Karpas-422 (cell line): ENCODE data around the gene RHOBTB1. TPM values are rescaled to one million over a fixed set of nuclear protein-coding genes. Genes with fewer than 3 reads are reported as not detected.

Experiments used
- DNase-seq: peaks from one replicate; pipeline ENCODE4 v3.0.0-alpha.2; 2015
- H2AFZ ChIP-seq: fragments of 200-600 bp; sonication (generic); 2 replicates; pipeline ENCODE4 v1.6.1; 2014; ENCODE audit warnings: antibody characterized with exemption, low read length, mixed read lengths
- H3K27ac ChIP-seq: fragments of 200-600 bp; sonication (generic); 2 replicates; pipeline ENCODE4 v1.5.1; 2014; ENCODE audit warnings: mild to moderate bottlenecking, low read length, moderate library complexity
- H3K27me3 ChIP-seq: fragments of 200-600 bp; sonication (generic); 2 replicates; pipeline ENCODE4 v1.6.1; 2014; ENCODE audit warnings: low read length, mixed read lengths
- H3K36me3 ChIP-seq: fragments of 200-600 bp; sonication (generic); 2 replicates; pipeline ENCODE4 v1.6.1; 2014; ENCODE audit warnings: low read length, mixed read lengths; ENCODE audit not compliant: insufficient read depth
- H3K4me1 ChIP-seq: fragments of 200-600 bp; sonication (generic); 2 replicates; pipeline ENCODE4 v1.6.1; 2014; ENCODE audit warnings: mild to moderate bottlenecking, low read length, mixed read lengths
- H3K4me2 ChIP-seq: fragments of 200-600 bp; sonication (generic); 2 replicates; pipeline ENCODE4 v1.6.1; 2014; ENCODE audit warnings: low read length, low read depth, mild to moderate bottlenecking; ENCODE audit not compliant: poor library complexity, severe bottlenecking
- H3K4me3 ChIP-seq: fragments of 200-600 bp; sonication (generic); 2 replicates; pipeline ENCODE4 v1.5.1; 2014; ENCODE audit warnings: mild to moderate bottlenecking, antibody characterized with exemption, low read length, mixed read lengths
- H3K79me2 ChIP-seq: fragments of 200-600 bp; sonication (generic); 2 replicates; pipeline ENCODE4 v1.6.1; 2014; ENCODE audit warnings: mild to moderate bottlenecking, low read length, mixed read lengths
- H3K9ac ChIP-seq: fragments of 200-600 bp; sonication (generic); 2 replicates; pipeline ENCODE4 v1.6.0; 2014; ENCODE audit warnings: low read length
- H3K9me2 ChIP-seq: fragments of 200-600 bp; sonication (generic), shearing (Covaris generic); replicated peaks from 2 replicates; pipeline ENCODE4 v1.6.0; 2014; ENCODE audit warnings: mild to moderate bottlenecking, low read length, moderate library complexity; ENCODE audit not compliant: insufficient read depth
- H3K9me3 ChIP-seq: fragments of 300-700, 200-600 bp; sonication (generic); 2 replicates; pipeline ENCODE4 v1.6.1; 2014; ENCODE audit warnings: low read length, mixed read lengths
- H4K20me1 ChIP-seq: fragments of 200-600 bp; sonication (generic); 2 replicates; pipeline ENCODE4 v1.6.1; 2014; ENCODE audit warnings: mild to moderate bottlenecking, antibody characterized with exemption, low read length, low read depth; ENCODE audit not compliant: insufficient read depth
- total RNA-seq: library from RNA; depleted of rRNA; stranded (reverse); fragments of >200 nt; shearing (Covaris generic); gene quantifications from 2 replicates; pipeline ENCODE4 v1.2.3, GENCODE V29; 2014; ENCODE audit warnings: low replicate concordance

RHOBTB1 gene
- total RNA-seq, 1 experiment from 2014 or later, result not detected

DNA sequence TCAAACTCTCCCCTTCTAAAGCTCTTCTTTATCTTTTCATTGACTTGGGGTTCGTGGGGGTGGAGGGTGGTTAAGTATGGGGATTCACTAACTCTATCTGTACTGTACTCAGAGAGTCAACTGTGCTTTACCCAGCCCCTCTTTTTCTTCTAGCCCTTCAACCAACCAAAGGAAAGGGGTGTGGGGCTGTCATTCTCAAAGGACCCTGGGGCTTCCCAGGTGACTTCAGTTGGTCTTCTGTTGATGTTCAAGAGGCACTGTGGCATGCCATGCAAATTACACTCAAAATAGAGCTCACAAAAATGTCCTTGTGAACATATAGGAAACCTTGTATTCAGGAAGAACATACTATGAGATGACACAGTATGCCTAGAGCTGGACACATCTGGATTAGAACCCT, 16.9 kb upstream of the RHOBTB1 start:
- Histone ChIP-seq H4K20me1 (no peaks in the 10 kb centered on the region), H3K9ac (no peak overlapping the region), H3K36me3 (no peaks in the 10 kb centered on the region), H3K9me3 (no peaks in the 10 kb centered on the region), H3K27ac (no peak overlapping the region), H3K4me3 (no peak overlapping the region), H2AFZ (no peak overlapping the region), H3K4me1 (peaks cover 6% of the 10 kb centered on the region), H3K27me3 (no peaks in the 10 kb centered on the region), H3K9me2 (no peaks in the 10 kb centered on the region), H3K4me2 (no peak overlapping the region), H3K79me2 (no peaks in the 10 kb centered on the region)
- DNase-seq, result no peak

- H3K9me3 ChIP-seq, result no peaks in the 10 kb centered on the region
- H3K27ac ChIP-seq, result no peak overlapping the region
Measured at GRCh38 chr10:60960031-60960430, 16.0 kb upstream of the RHOBTB1 start.

DNA sequence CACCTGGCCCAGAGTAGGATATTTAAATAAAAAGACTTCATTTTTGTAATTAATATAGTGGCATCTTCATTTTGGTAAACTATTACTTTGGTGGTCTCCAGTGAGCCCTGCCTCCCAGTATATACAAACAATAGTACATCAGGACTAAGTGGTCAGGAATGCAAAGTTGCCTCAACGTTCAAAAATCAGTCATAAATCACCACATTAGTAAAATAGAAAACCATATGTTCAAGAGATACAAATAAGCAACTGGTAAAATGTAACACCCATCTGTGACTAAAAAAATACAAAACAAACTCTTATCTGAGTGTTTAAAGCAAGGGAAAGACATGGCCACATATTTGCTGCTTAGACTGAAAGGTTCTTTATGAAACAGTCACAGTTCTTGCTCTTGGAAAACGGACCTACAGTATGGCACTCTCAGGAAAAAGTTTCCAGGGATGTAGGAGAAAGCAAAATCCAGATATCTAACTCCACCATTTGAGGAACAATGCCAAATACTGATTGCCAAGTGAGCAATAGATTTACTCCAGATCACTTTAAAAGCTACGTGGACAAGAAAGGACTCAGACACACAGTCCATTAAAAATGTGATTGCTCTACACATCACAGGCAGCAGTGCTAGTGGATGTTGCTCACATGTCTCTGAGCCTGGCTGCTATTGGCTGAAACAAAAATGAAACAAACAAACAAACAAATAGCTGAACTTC, 15.1 kb upstream of the RHOBTB1 start:
- Histone ChIP-seq H3K9me3 (no peaks in the 10 kb centered on the region), H3K4me2 (no peak overlapping the region), H3K27ac (no peak overlapping the region), H3K27me3 (no peaks in the 10 kb centered on the region), H3K36me3 (no peaks in the 10 kb centered on the region), H4K20me1 (no peaks in the 10 kb centered on the region), H3K4me3 (no peak overlapping the region), H3K4me1 (peaks cover 6% of the 10 kb centered on the region), H3K9ac (no peak overlapping the region), H3K9me2 (no peaks in the 10 kb centered on the region), H3K79me2 (no peaks in the 10 kb centered on the region), H2AFZ (no peak overlapping the region)
- no peak for DNase-seq

More at GRCh38 chr10:60960031-60960430, 16.0 kb upstream of the RHOBTB1 start:
- Histone ChIP-seq H4K20me1 (no peaks in the 10 kb centered on the region), H2AFZ (no peak overlapping the region), H3K4me2 (no peak overlapping the region), H3K9ac (no peak overlapping the region), H3K79me2 (no peaks in the 10 kb centered on the region), H3K36me3 (no peaks in the 10 kb centered on the region), H3K27me3 (no peaks in the 10 kb centered on the region), H3K9me2 (no peaks in the 10 kb centered on the region), H3K4me1 (peaks cover 6% of the 10 kb centered on the region), H3K4me3 (no peak overlapping the region)
- DNase-seq, result no peak

DNA sequence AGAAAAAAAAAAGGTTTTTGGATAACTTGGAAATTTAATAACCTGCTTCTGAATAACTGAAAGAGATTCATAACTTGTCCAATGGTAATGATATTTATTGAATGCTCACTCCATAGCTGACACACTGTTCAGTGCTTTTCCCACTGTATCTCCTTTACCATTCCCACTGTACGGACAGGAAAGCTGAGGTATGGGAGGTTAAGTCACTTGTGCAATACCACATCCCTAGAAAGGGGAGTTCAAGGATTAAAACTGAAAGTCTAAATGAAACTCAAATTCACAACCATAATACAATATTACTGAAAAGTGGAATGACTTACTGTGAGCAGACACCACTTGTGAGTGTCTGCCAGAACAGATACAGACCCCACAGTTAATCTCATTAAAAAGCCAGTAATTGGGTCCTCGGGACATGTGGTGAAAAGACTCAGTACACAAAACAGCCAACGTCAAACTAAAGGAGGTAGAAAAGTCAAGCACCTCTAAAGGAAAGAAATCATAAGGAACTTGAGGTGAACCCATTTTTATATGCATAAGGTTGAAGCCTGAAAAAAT, 13.8 kb upstream of the RHOBTB1 start:
- Histone ChIP-seq H4K20me1 (no peaks in the 10 kb centered on the region), H2AFZ (no peak overlapping the region), H3K79me2 (no peaks in the 10 kb centered on the region), H3K27ac (no peak overlapping the region), H3K9ac (no peak overlapping the region), H3K9me2 (no peaks in the 10 kb centered on the region), H3K27me3 (no peaks in the 10 kb centered on the region), H3K4me3 (no peak overlapping the region), H3K36me3 (no peaks in the 10 kb centered on the region), H3K9me3 (no peaks in the 10 kb centered on the region), H3K4me1 (peaks cover 6% of the 10 kb centered on the region), H3K4me2 (no peak overlapping the region)
- DNase-seq, result no peak

- no peaks in the 10 kb centered on the region for H4K20me1 ChIP-seq
- no peak overlapping the region for H3K4me2 ChIP-seq
Measured at GRCh38 chr10:60955957-60956425, 12.0 kb upstream of the RHOBTB1 start.

GRCh38 chr10:60955316-60955715, 11.3 kb upstream of the RHOBTB1 start:
- no peak overlapping the region for H3K4me3 ChIP-seq
- no peaks in the 10 kb centered on the region for H4K20me1 ChIP-seq
- no peak for DNase-seq
- H3K9ac ChIP-seq, result no peak overlapping the region
- H3K27me3 ChIP-seq, result no peaks in the 10 kb centered on the region
- no peak overlapping the region for H3K4me2 ChIP-seq
- H3K9me3 ChIP-seq, result no peaks in the 10 kb centered on the region
- no peak overlapping the region for H3K27ac ChIP-seq
- H3K9me2 ChIP-seq, result no peaks in the 10 kb centered on the region
- no peak overlapping the region for H2AFZ ChIP-seq
- H3K79me2 ChIP-seq, result no peaks in the 10 kb centered on the region
- H3K4me1 ChIP-seq, result no peaks in the 10 kb centered on the region
- H3K36me3 ChIP-seq, result no peaks in the 10 kb centered on the region

More at GRCh38 chr10:60955957-60956425, 12.0 kb upstream of the RHOBTB1 start:
- no peaks in the 10 kb centered on the region for H3K36me3 ChIP-seq
- H2AFZ ChIP-seq, result no peak overlapping the region
- no peaks in the 10 kb centered on the region for H3K9me2 ChIP-seq
- no peak overlapping the region for H3K27ac ChIP-seq
- H3K4me3 ChIP-seq, result no peak overlapping the region
- H3K4me1 ChIP-seq, result peaks cover 4% of the 10 kb centered on the region
- no peak overlapping the region for H3K9ac ChIP-seq
- DNase-seq, result no peak
- H3K79me2 ChIP-seq, result no peaks in the 10 kb centered on the region
- H3K27me3 ChIP-seq, result no peaks in the 10 kb centered on the region
- H3K9me3 ChIP-seq, result no peaks in the 10 kb centered on the region

- no peaks in the 10 kb centered on the region for H3K79me2 ChIP-seq
- no peak overlapping the region for H3K27ac ChIP-seq
- H3K4me3 ChIP-seq, result no peak overlapping the region
- H3K36me3 ChIP-seq, result no peaks in the 10 kb centered on the region
- no peaks in the 10 kb centered on the region for H3K9me2 ChIP-seq
- no peak overlapping the region for H2AFZ ChIP-seq
- no peaks in the 10 kb centered on the region for H3K4me1 ChIP-seq
- no peaks in the 10 kb centered on the region for H4K20me1 ChIP-seq
- H3K9ac ChIP-seq, result no peak overlapping the region
- DNase-seq, result no peak
- H3K9me3 ChIP-seq, result no peaks in the 10 kb centered on the region
- H3K27me3 ChIP-seq, result no peaks in the 10 kb centered on the region
- H3K4me2 ChIP-seq, result no peak overlapping the region
Measured at GRCh38 chr10:60954035-60954434, 10.1 kb upstream of the RHOBTB1 start.

DNA sequence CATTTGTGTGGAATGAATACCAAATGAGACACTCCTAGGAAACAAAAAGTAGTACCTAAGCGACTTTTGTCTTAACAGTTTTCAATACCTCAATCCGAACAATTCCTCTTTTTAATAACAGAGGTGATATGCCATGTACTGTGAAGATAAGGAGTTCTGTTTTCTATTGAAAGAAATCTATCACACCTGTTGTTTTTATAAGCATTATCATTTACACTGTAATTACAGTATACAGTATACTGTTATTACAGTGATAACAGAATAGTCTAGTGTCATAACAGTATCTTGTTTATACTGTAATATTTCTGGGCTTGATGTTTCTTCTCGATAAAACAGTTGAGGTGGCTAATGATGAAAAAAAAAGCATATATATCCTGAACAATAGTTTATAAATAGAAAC, 9.4 kb upstream of the RHOBTB1 start:
- Histone ChIP-seq H4K20me1 (no peaks in the 10 kb centered on the region), H3K4me2 (no peak overlapping the region), H3K36me3 (no peaks in the 10 kb centered on the region), H3K4me3 (no peak overlapping the region), H3K9ac (no peak overlapping the region), H3K9me2 (no peaks in the 10 kb centered on the region), H3K4me1 (no peaks in the 10 kb centered on the region), H3K9me3 (no peaks in the 10 kb centered on the region), H2AFZ (no peak overlapping the region), H3K27me3 (no peaks in the 10 kb centered on the region), H3K27ac (no peak overlapping the region), H3K79me2 (no peaks in the 10 kb centered on the region)
- no peak for DNase-seq
